AG04449 (cell line): Measurements from ENCODE around the gene ENOX1.

Experiments used
- CTCF ChIA-PET: fragments of 350-600 bp; formaldehyde crosslinking; extraction: SDS; loops from one replicate; lab custom pipeline; 2021; ENCODE audit warnings: antibody characterized with exemption; lab: Yijun Ruan, JAX
- POLR2A ChIA-PET: fragments of 400-600, 350-600 bp; formaldehyde crosslinking; extraction: SDS; loops from one replicate; lab custom pipeline; 2020; ENCODE audit warnings: antibody characterized with exemption, inconsistent platforms; lab: Yijun Ruan, JAX
- DNase-seq: peaks from one replicate; pipeline ENCODE4 v3.0.0-alpha.2; 2010; ENCODE audit warnings: low read depth, low spot score
- H3K4me3 ChIP-seq: 2 replicates; pipeline ENCODE4 v1.5.1; 2011; ENCODE audit warnings: low read depth, mild to moderate bottlenecking, control low read depth, low read length
- CTCF ChIP-seq: IDR thresholded peaks from one replicate; pipeline ENCODE4 v1.5.1; 2011; ENCODE audit warnings: mild to moderate bottlenecking, moderate library complexity, low read length, control low read depth, inconsistent platforms; ENCODE audit not compliant: insufficient read depth; ENCODE audit errors: missing control alignments

The ENOX1 gene

GRCh38 chr13:43470610-43471009 lies 316.2 kb downstream of the ENOX1 start:
- no peak for TF ChIP-seq CTCF
- no peak for DNase-seq
- H3K4me3 ChIP-seq = no peak overlapping the region
- ChIA-PET POLR2A (no interaction called here), CTCF (no interaction called here)

GRCh38 chr13:43469791-43470190 lies 317.0 kb downstream of the ENOX1 start:
- TF ChIP-seq CTCF = no peak
- DNase-seq = peak; percentile 4
- POLR2A ChIA-PET = no interaction called here
- CTCF ChIA-PET = interaction anchor here (1.7 kb wide), 1 partner anchor 334 kb away, joined by 3 read pairs; no protein-coding TSS in a partner anchor
- H3K4me3 ChIP-seq = no peak overlapping the region

GRCh38 chr13:43464578-43465264 lies 322.1 kb downstream of the ENOX1 start:
- POLR2A ChIA-PET = no interaction called here
- CTCF ChIA-PET = no interaction called here
- DNase-seq = no peak
- no peak for TF ChIP-seq CTCF
- H3K4me3 ChIP-seq = no peak overlapping the region

GRCh38 chr13:43448605-43449336 lies 338.0 kb downstream of the ENOX1 start:
- no peak for TF ChIP-seq CTCF
- H3K4me3 ChIP-seq = no peak overlapping the region
- ChIA-PET CTCF (interaction anchor here (1.3 kb wide), 1 partner anchor 9 kb away, joined by 4 read pairs; no protein-coding TSS in a partner anchor), POLR2A (no interaction called here)
- DNase-seq = no peak

- no peak overlapping the region for H3K4me3 ChIP-seq
- POLR2A ChIA-PET = no interaction called here
- CTCF ChIA-PET = no interaction called here
- TF ChIP-seq CTCF = no peak
- DNase-seq = no peak
Measured at GRCh38 chr13:43446126-43446525, 340.6 kb downstream of the ENOX1 start.

- no peak for DNase-seq
- TF ChIP-seq CTCF = no peak
- no peak overlapping the region for H3K4me3 ChIP-seq
- POLR2A ChIA-PET = no interaction called here
- CTCF ChIA-PET = no interaction called here
Measured at GRCh38 chr13:43445668-43446067, 341.1 kb downstream of the ENOX1 start.
